Sigmoid colon (tissue), 4 donors: ENCODE measurements around the gene ADARB1.
A peak's percentile ranks its signal among the peaks of the same experiment; 100 is the strongest.

Experiments
- CTCF ChIP-seq, 4 experiments: fragments of 450-650 bp in 3 of 4; fragments of 200-600 bp in 1 of 4; IDR thresholded peaks; one replicate each; pipeline ENCODE4 v1.5.1; 2016 to 2019; ENCODE audit warnings: antibody characterized with exemption in 4 of 4, mild to moderate bottlenecking in 3 of 4, moderate library complexity in 2 of 4
- EP300 ChIP-seq, 4 donors: sonication (generic); formaldehyde crosslinking; IDR thresholded peaks; one replicate each; pipeline ENCODE4 v1.6.1; 2017; ENCODE audit warnings: antibody characterized with exemption in 4 of 4
- POLR2A ChIP-seq, 2 donors: fragments of 450-650 bp; IDR thresholded peaks; one replicate each; pipeline ENCODE4 v1.6.1; 2016; ENCODE audit warnings: antibody characterized with exemption in 2 of 2, mild to moderate bottlenecking in 2 of 2, moderate library complexity in 2 of 2
- POLR2AphosphoS5 ChIP-seq, 4 donors: sonication (generic); formaldehyde crosslinking; IDR thresholded peaks; one replicate each; pipeline ENCODE4 v1.6.1; 2017; ENCODE audit warnings: antibody characterized with exemption in 4 of 4

- TF ChIP-seq CTCF (IDR thresholded peaks at IDR 0.05) (no peak), POLR2A (IDR thresholded peaks at IDR 0.05) (no peak), EP300 (IDR thresholded peaks at IDR 0.05) (peak in 3 of 4 donors; percentile 67 to 93 (median 78)), POLR2AphosphoS5 (IDR thresholded peaks at IDR 0.05) (peak; percentile 63 to 83 (median 80))
Observed at GRCh38 chr21:45120975-45121374, 46.6 kb downstream of the ADARB1 start.
